Coronary artery (tissue), 2 donors: ENCODE measurements around the gene SNCA.

Source experiments
- DNase-seq: peaks from one replicate; pipeline ENCODE4 v3.0.0-alpha.2; 2017; ENCODE audit warnings: low spot score
- H3K27ac ChIP-seq, 2 donors: fragments of 200-600 bp; sonication (generic); one replicate each; pipeline ENCODE4 v1.5.1; 2016 to 2019
- H3K4me3 ChIP-seq: fragments of 200-600 bp; sonication (generic); 2 replicates; pipeline ENCODE4 v1.5.1; 2016; ENCODE audit warnings: mild to moderate bottlenecking, moderate library complexity
- TF ChIP-seq, protein P1 (sequence below): fragments of 200-600 bp; sonication (generic); IDR thresholded peaks from one replicate; pipeline ENCODE4 v1.5.1; 2019; ENCODE audit warnings: antibody characterized with exemption

SNCA gene

DNA sequence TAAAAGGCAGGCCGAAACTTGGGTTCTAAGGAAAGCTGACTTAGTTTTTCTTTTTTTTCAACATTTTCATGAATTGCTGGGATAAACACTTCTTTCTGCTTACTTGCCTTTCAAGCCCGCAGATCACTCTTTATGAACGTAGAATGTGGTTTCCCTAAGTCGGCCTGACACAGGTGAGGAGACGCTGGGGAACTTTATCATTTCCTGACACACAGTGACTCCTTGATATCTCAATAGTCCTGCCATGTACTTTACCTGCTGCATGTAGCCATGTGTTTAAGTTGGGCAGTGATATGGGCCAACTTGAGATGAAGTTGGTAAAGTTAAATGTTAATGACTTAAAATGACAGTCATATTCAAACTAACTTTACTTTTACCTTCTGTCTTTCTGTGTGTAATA, 26.6 kb upstream of the SNCA start:
- TF ChIP-seq, protein P1, sequence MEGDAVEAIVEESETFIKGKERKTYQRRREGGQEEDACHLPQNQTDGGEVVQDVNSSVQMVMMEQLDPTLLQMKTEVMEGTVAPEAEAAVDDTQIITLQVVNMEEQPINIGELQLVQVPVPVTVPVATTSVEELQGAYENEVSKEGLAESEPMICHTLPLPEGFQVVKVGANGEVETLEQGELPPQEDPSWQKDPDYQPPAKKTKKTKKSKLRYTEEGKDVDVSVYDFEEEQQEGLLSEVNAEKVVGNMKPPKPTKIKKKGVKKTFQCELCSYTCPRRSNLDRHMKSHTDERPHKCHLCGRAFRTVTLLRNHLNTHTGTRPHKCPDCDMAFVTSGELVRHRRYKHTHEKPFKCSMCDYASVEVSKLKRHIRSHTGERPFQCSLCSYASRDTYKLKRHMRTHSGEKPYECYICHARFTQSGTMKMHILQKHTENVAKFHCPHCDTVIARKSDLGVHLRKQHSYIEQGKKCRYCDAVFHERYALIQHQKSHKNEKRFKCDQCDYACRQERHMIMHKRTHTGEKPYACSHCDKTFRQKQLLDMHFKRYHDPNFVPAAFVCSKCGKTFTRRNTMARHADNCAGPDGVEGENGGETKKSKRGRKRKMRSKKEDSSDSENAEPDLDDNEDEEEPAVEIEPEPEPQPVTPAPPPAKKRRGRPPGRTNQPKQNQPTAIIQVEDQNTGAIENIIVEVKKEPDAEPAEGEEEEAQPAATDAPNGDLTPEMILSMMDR = no peak
- Histone ChIP-seq H3K4me3 (no peak overlapping the region), H3K27ac (no peak overlapping the region)
- no peak for DNase-seq

DNA sequence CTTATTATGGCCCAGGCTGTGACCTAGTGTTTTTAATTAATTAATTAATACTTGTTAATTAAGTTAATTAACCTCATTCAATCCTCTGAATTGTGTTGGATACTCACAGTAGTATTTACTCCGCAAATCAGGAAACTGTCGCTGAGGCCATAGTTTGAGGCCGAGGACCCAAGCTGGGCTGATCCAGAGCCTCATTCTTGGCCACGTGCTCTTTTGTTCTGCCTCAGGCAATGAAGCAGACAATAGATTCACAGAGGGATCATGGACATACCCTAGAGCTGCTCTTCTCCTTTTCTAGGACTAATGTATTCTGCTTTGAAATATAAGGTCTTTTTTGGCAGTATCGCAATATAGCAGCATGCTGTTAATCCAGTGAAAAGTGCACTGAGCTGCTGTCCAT, 24.0 kb upstream of the SNCA start:
- H3K27ac ChIP-seq = no peak overlapping the region
- TF ChIP-seq, protein P1 = no peak
- H3K4me3 ChIP-seq = no peak overlapping the region
- DNase-seq = no peak

- Histone ChIP-seq H3K27ac (no peak overlapping the region), H3K4me3 (no peak overlapping the region)
- no peak for DNase-seq
- TF ChIP-seq, protein P1 = no peak
Observed at GRCh38 chr4:89855236-89855635, 18.3 kb upstream of the SNCA start.

- DNase-seq = no peak
- TF ChIP-seq, protein P1 = no peak
- Histone ChIP-seq H3K4me3 (no peak overlapping the region), H3K27ac (no peak overlapping the region)
Observed at GRCh38 chr4:89847571-89848325, 10.8 kb upstream of the SNCA start.

GRCh38 chr4:89839558-89839957, 2.6 kb upstream of the SNCA start:
- TF ChIP-seq, protein P1 = no peak
- Histone ChIP-seq H3K4me3 (no peak overlapping the region), H3K27ac (no peak overlapping the region)
- no peak for DNase-seq

DNA sequence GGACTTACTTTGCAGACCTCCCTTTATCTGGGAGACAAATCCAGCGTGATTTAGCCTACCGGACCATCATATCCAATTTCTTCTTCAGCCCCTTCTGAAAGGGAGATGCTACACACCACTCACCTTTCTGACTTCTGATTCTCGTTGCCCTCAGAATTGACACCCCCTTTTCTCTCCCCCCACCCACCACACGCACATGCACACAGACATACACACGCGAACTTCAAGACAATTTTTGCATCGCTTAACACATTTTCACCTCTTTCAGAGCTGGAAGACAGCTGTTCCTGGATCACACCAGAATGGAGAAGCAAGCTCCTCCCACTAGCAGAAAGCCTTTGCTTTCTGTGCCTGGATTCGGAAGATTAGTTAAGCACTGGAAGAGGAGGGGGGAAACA, 1.0 kb upstream of the SNCA start:
- peak overlapping the region; percentile 75 for H3K4me3 ChIP-seq
- no peak for DNase-seq
- TF ChIP-seq, protein P1 = no peak
- no peak overlapping the region for H3K27ac ChIP-seq

DNA sequence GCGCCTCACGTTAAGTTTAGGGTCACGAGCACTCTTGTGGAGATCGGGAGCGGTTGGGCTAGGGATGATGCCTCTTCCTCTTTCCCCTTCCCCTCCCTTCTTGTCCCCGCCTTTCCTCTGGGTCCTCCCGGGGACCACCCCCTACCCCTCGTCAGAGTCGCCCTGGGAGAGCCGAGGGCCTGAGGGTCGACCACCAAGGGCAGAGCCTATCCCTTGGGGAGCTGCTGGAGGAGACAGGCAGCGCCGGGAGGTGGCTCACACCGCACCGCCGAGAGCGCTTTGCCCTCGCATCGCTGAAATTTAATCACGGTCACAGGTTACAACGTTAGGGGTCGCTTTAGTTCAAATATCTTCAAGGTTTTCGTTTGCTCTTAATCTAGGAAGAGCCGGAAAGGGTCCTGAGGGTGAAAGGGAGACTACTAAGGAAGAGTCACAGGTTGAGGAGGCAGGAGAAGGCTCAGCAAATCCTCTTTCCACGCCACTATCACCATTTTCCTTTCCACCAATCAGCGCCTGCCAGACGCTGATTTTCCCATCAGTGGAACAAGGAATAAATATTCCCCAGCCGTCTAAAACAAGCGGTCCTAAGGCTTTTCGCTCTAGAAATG, 528 bp upstream of the SNCA start:
- no peak for DNase-seq
- H3K4me3 ChIP-seq = peak overlapping the region; percentile 75
- H3K27ac ChIP-seq = peak overlapping the region in 1 of 2 donors; percentile 40
- TF ChIP-seq, protein P1 = no peak
